H9 (cell line): ENCODE results near the gene UBXN10. TPM values are rescaled to one million over a fixed set of nuclear protein-coding genes. Genes with fewer than 3 reads are reported as not detected.

Source experiments
- DNase-seq: peaks from one replicate; pipeline ENCODE4 v3.0.0-alpha.2; 2017
- H2AFZ ChIP-seq: one replicate; pipeline ENCODE4 v1.6.1; 2013; ENCODE audit warnings: mild to moderate bottlenecking, low read length, control low read depth, moderate library complexity
- H2AK5ac ChIP-seq: 2 replicates; pipeline ENCODE4 v1.6.1; 2013; ENCODE audit warnings: low read length, control low read depth, mixed read lengths; ENCODE audit not compliant: insufficient read length
- H2BK120ac ChIP-seq: one replicate; pipeline ENCODE4 v1.6.1; 2013; ENCODE audit warnings: low read depth, mild to moderate bottlenecking, low read length, control low read depth, inconsistent platforms; ENCODE audit not compliant: poor library complexity, severe bottlenecking
- H2BK12ac ChIP-seq: 2 replicates; pipeline ENCODE4 v1.6.1; 2013; ENCODE audit warnings: low read length, control low read depth, mixed read lengths, low read depth; ENCODE audit not compliant: insufficient read length
- H2BK15ac ChIP-seq: 2 replicates; pipeline ENCODE4 v1.6.1; 2013; ENCODE audit warnings: low read depth, low read length, control low read depth
- H2BK20ac ChIP-seq: one replicate; pipeline ENCODE4 v1.6.1; 2013; ENCODE audit warnings: low read depth, mild to moderate bottlenecking, low read length, control low read depth, inconsistent platforms; ENCODE audit not compliant: poor library complexity, severe bottlenecking
- H2BK5ac ChIP-seq: 2 replicates; pipeline ENCODE4 v1.6.1; 2013; ENCODE audit warnings: low read length, control low read depth, mixed read lengths; ENCODE audit not compliant: insufficient read length
- H3K14ac ChIP-seq: 2 replicates; pipeline ENCODE4 v1.6.1; 2013; ENCODE audit warnings: low read length, control low read depth; ENCODE audit not compliant: insufficient read depth
- H3K18ac ChIP-seq: 2 replicates; pipeline ENCODE4 v1.6.1; 2013; ENCODE audit warnings: low read depth, mild to moderate bottlenecking, mixed read lengths, low read length, control low read depth; ENCODE audit not compliant: insufficient read length
- H3K23ac ChIP-seq: 2 replicates; pipeline ENCODE4 v1.6.1; 2013; ENCODE audit warnings: low read length, control low read depth, mixed read lengths, low read depth; ENCODE audit not compliant: insufficient read length
- H3K23me2 ChIP-seq: 2 replicates; pipeline ENCODE4 v1.6.1; 2013; ENCODE audit warnings: low read depth, mild to moderate bottlenecking, mixed read lengths, low read length, control low read depth; ENCODE audit not compliant: insufficient read length, poor library complexity, severe bottlenecking
- H3K27ac ChIP-seq: 2 replicates; pipeline ENCODE4 v1.5.1; 2013; ENCODE audit warnings: low read length, control low read depth, mixed read lengths, low read depth; ENCODE audit not compliant: insufficient read length
- H3K27me3 ChIP-seq: 2 replicates; pipeline ENCODE4 v1.6.1; 2013; ENCODE audit warnings: low read length, control low read depth, inconsistent platforms; ENCODE audit not compliant: insufficient read depth
- H3K4ac ChIP-seq: 2 replicates; pipeline ENCODE4 v1.6.1; 2013; ENCODE audit warnings: low read depth, mild to moderate bottlenecking, control low read depth, inconsistent platforms, low read length, moderate library complexity
- H3K4me1 ChIP-seq: 2 replicates; pipeline ENCODE4 v1.6.1; 2013; ENCODE audit warnings: low read length, control low read depth, inconsistent platforms; ENCODE audit not compliant: insufficient read depth
- H3K4me2 ChIP-seq: 2 replicates; pipeline ENCODE4 v1.6.1; 2013; ENCODE audit warnings: low read length, control low read depth, mixed read lengths; ENCODE audit not compliant: insufficient read length, insufficient read depth
- H3K56ac ChIP-seq: 2 replicates; pipeline ENCODE4 v1.6.1; 2013; ENCODE audit warnings: low read depth, mild to moderate bottlenecking, mixed read lengths, low read length, control low read depth; ENCODE audit not compliant: insufficient read length
- H3K79me1 ChIP-seq: 2 replicates; pipeline ENCODE4 v1.6.1; 2013; ENCODE audit warnings: low read depth, mild to moderate bottlenecking, moderate library complexity, low read length, control low read depth, inconsistent platforms; ENCODE audit not compliant: insufficient read depth, poor library complexity, severe bottlenecking
- H3K79me2 ChIP-seq: 2 replicates; pipeline ENCODE4 v1.6.1; 2013; ENCODE audit warnings: low read length, control low read depth, inconsistent platforms; ENCODE audit not compliant: insufficient read depth
- H3K9ac ChIP-seq: 2 replicates; pipeline ENCODE4 v1.6.1; 2013; ENCODE audit warnings: low read length, control low read depth, mixed read lengths; ENCODE audit not compliant: insufficient read length; ENCODE audit errors: extremely low read depth
- H3K9me3 ChIP-seq: one replicate; pipeline ENCODE4 v1.6.1; 2013; ENCODE audit warnings: low read depth, low read length, inconsistent platforms; ENCODE audit not compliant: control insufficient read depth
- H3T11ph ChIP-seq: one replicate; pipeline ENCODE4 v1.6.1; 2013; ENCODE audit warnings: mild to moderate bottlenecking, low read length, control low read depth, inconsistent platforms
- H4K20me1 ChIP-seq: one replicate; pipeline ENCODE4 v1.6.1; 2013; ENCODE audit not compliant: control insufficient read depth, insufficient read length, insufficient read depth
- H4K5ac ChIP-seq: 2 replicates; pipeline ENCODE4 v1.6.1; 2013; ENCODE audit warnings: low read depth, mild to moderate bottlenecking, mixed read lengths, low read length, control low read depth; ENCODE audit not compliant: insufficient read length
- H4K8ac ChIP-seq: replicated peaks from 2 replicates; pipeline ENCODE4 v1.6.1; 2013; ENCODE audit warnings: low read length, control low read depth, mixed read lengths, low read depth; ENCODE audit not compliant: insufficient read length
- H4K91ac ChIP-seq: 2 replicates; pipeline ENCODE4 v1.6.1; 2013; ENCODE audit warnings: low read depth, mild to moderate bottlenecking, moderate library complexity, mixed read lengths, low read length, control low read depth; ENCODE audit not compliant: insufficient read length
- H3K27ac Mint-ChIP-seq, 3 experiments: 2 replicates in 2 of 3; 3 replicates in 1 of 3; pipeline ENCODE4 v1.8.0; 2020 to 2021; ENCODE audit warnings: mixed read lengths in 3 of 3, mild to moderate bottlenecking in 1 of 3, moderate library complexity in 1 of 3
- H3K27me3 Mint-ChIP-seq: 2 replicates; pipeline ENCODE4 v1.8.0; 2021; ENCODE audit warnings: low read depth, mild to moderate bottlenecking, moderate library complexity, mixed read lengths
- H3K36me3 Mint-ChIP-seq, 3 experiments: 2 replicates in 2 of 3; 3 replicates in 1 of 3; pipeline ENCODE4 v1.8.0; 2020 to 2021; ENCODE audit warnings: low read depth in 3 of 3, mixed read lengths in 3 of 3; ENCODE audit not compliant: insufficient read depth in 1 of 3
- H3K4me1 Mint-ChIP-seq, 2 experiments: 2 replicates each; pipeline ENCODE4 v1.8.0; 2020; ENCODE audit warnings: mixed read lengths in 2 of 2
- H3K4me3 Mint-ChIP-seq, 2 experiments: 2 replicates in 1 of 2; 3 replicates in 1 of 2; pipeline ENCODE4 v1.8.0; 2020 to 2021; ENCODE audit warnings: mild to moderate bottlenecking in 2 of 2, mixed read lengths in 2 of 2, moderate library complexity in 1 of 2
- H3K9me3 Mint-ChIP-seq, 2 experiments: 2 replicates in 1 of 2; 3 replicates in 1 of 2; pipeline ENCODE4 v1.8.0; 2020; ENCODE audit warnings: mild to moderate bottlenecking in 2 of 2, mixed read lengths in 2 of 2, moderate library complexity in 1 of 2
- CTCF ChIP-seq: fragments of 200-600 bp; sonication (generic); conservative IDR thresholded peaks from 3 replicates; pipeline ENCODE4 v1.8.0; 2021; ENCODE audit warnings: antibody characterized with exemption, mild to moderate bottlenecking
- WGBS: extraction: QIAGEN DNeasy Blood & Tissue Kit; methylation state at CpG from one replicate; pipeline ENCODE4 v1.1.7; 2013; ENCODE audit warnings: missing lambda C conversion rate, low lambda C conversion rate, mixed read lengths; ENCODE audit not compliant: insufficient read length; ENCODE audit errors: extremely low coverage; 5-methylcytosine and 5-hydroxymethylcytosine counted together
- total RNA-seq: library from RNA; stranded (reverse); gene quantifications from 2 replicates; pipeline ENCODE4 v1.2.1, GENCODE V29; 2021

The UBXN10 gene
- total RNA-seq, 1 experiment from 2014 or later = 0.59 TPM

GRCh38 chr1:20151906-20152598, 33.8 kb upstream of the UBXN10 start:
- H4K20me1 ChIP-seq = no peaks in the 10 kb centered on the region
- no peaks in the 10 kb centered on the region for H3K9me3 ChIP-seq
- no peak overlapping the region for H3K9ac ChIP-seq
- no peak overlapping the region for H2BK120ac ChIP-seq
- peak overlapping the region; percentile 27 for H3K18ac ChIP-seq
- no peak overlapping the region for H2BK15ac ChIP-seq
- H3K56ac ChIP-seq = no peak overlapping the region
- Mint-ChIP-seq H3K27ac (no peak overlapping the region), H3K4me3 (peak overlapping the region; percentile 51 to 64; a peak in 4 of 5 replicates), H3K36me3 (no peaks in the 10 kb centered on the region), H3K9me3 (no peaks in the 10 kb centered on the region), H3K27me3 (peaks cover 3% of the 10 kb centered on the region; the same call in 1 of the 2 replicates), H3K4me1 (peaks cover 13 to 35% of the 10 kb centered on the region in 2 experiments)
- H3T11ph ChIP-seq = no peak overlapping the region
- no peak overlapping the region for H2BK12ac ChIP-seq
- no peaks in the 10 kb centered on the region for H3K4me1 ChIP-seq
- H3K27me3 ChIP-seq = no peaks in the 10 kb centered on the region
- no peak overlapping the region for H4K91ac ChIP-seq
- WGBS = no CpG with 5 or more reads among the region's 29 CpGs
- DNase-seq = peak; percentile 89
- no peak overlapping the region for H4K5ac ChIP-seq
- H3K4ac ChIP-seq = no peak overlapping the region
- no peak overlapping the region for H3K27ac ChIP-seq
- no peak overlapping the region for H4K8ac ChIP-seq
- H3K79me2 ChIP-seq = no peaks in the 10 kb centered on the region
- peak; percentile 94 for TF ChIP-seq CTCF
- H2AK5ac ChIP-seq = no peak overlapping the region
- no peak overlapping the region for H2AFZ ChIP-seq
- no peak overlapping the region for H2BK20ac ChIP-seq
- no peak overlapping the region for H3K23ac ChIP-seq
- no peak overlapping the region for H2BK5ac ChIP-seq
- H3K4me2 ChIP-seq = peak overlapping the region; percentile 49
- no peaks in the 10 kb centered on the region for H3K79me1 ChIP-seq
- peaks cover 9% of the 10 kb centered on the region for H3K23me2 ChIP-seq
- H3K14ac ChIP-seq = no peak overlapping the region; the same call in 1 of the 2 replicates
